GM11168 (cell line): ENCODE results near the gene OR11L1.

Experiments used
- in situ Hi-C: fragments of 300-500 bp; cut with MboI; formaldehyde crosslinking; loops from one replicate; pipeline ENCODE4 v1.12.0; 2022; ENCODE audit warnings: low sequenced_read_pairs; ENCODE audit not compliant: unreplicated experiment

The OR11L1 gene

GRCh38 chr1:247841796-247842195 lies at the start of gene OR11L1:
TSS of gene OR11L1 (minus strand) at chr1:247841896. CDS start at chr1:247841896, 0 bp downstream.
- in situ Hi-C loops: no loop called here

GRCh38 chr1:247884797-247885413 lies 43.2 kb upstream of the OR11L1 start:
- in situ Hi-C loops: no loop called here

- in situ Hi-C loops: no loop called here
These were observed 41.6 kb upstream of the OR11L1 start for GRCh38 chr1:247883346-247883745.

GRCh38 chr1:247865416-247865815 lies 23.7 kb upstream of the OR11L1 start:
- in situ Hi-C loops: no loop called here

GRCh38 chr1:247864644-247865043 lies 22.9 kb upstream of the OR11L1 start:
- in situ Hi-C loops: no loop called here

GRCh38 chr1:247862756-247863155 lies 21.1 kb upstream of the OR11L1 start:
- in situ Hi-C loops: no loop called here

- in situ Hi-C loops: no loop called here
These were observed 16.4 kb upstream of the OR11L1 start for GRCh38 chr1:247857985-247858619.

- in situ Hi-C loops: no loop called here
These were observed 15.6 kb upstream of the OR11L1 start, which contains the start of gene TRIM58 for GRCh38 chr1:247857069-247857984. TSS of gene TRIM58 (plus strand) at chr1:247857187. CDS start at chr1:247857247, 60 bp downstream.

GRCh38 chr1:247855911-247856310 lies 14.2 kb upstream of the OR11L1 start:
- in situ Hi-C loops: no loop called here

- in situ Hi-C loops: no loop called here
These were observed 13.3 kb upstream of the OR11L1 start for GRCh38 chr1:247854899-247855545.

- in situ Hi-C loops: no loop called here
These were observed 7.9 kb upstream of the OR11L1 start for GRCh38 chr1:247849616-247850015.

- in situ Hi-C loops: no loop called here
These were observed 6.7 kb upstream of the OR11L1 start for GRCh38 chr1:247848346-247848745.

- in situ Hi-C loops: no loop called here
These were observed 4.0 kb upstream of the OR11L1 start for GRCh38 chr1:247845693-247846017.

GRCh38 chr1:247845011-247845692 lies 3.5 kb upstream of the OR11L1 start:
- in situ Hi-C loops: no loop called here

- in situ Hi-C loops: no loop called here
These were observed 1.7 kb upstream of the OR11L1 start for GRCh38 chr1:247843411-247843810.

- in situ Hi-C loops: no loop called here
These were observed 878 bp downstream of the OR11L1 start for GRCh38 chr1:247840818-247841217.

- in situ Hi-C loops: no loop called here
These were observed 8.1 kb downstream of the OR11L1 start for GRCh38 chr1:247833601-247834000.

- in situ Hi-C loops: no loop called here
These were observed 12.0 kb downstream of the OR11L1 start for GRCh38 chr1:247829656-247830055.

- in situ Hi-C loops: no loop called here
These were observed 16.3 kb downstream of the OR11L1 start for GRCh38 chr1:247825362-247825761.

- in situ Hi-C loops: no loop called here
These were observed 17.7 kb downstream of the OR11L1 start, which contains the start of gene OR14A16 for GRCh38 chr1:247824023-247824422. TSS of gene OR14A16 (minus strand) at chr1:247824119. CDS start at chr1:247815729, 8,390 bp downstream.
